Left ventricle myocardium superior (tissue), 1 donor: ENCODE data around the gene SH3BGR. TPM values are rescaled to one million over a fixed set of nuclear protein-coding genes. Genes with fewer than 3 reads are reported as not detected.

Experiments
- ATAC-seq: fragments of 200-7000 bp; cut with Tn5 transposase; one replicate; pipeline ENCODE4 v1.9.1; 2020; ENCODE audit warnings: mild to moderate bottlenecking, moderate library complexity
- DNase-seq: peaks from one replicate; pipeline ENCODE4 v3.0.0-alpha.2; 2020
- intact Hi-C: fragments of 100-400 bp; cut with micrococcal nuclease; formaldehyde crosslinking; loops from one replicate; pipeline ENCODE4 v1.11.0; 2022
- total RNA-seq: library from RNA; stranded (reverse); fragmentation: NEBNext Ultra II Directional; extraction: Animal tissue kit (Norgen Biotek cat#: 25700); gene quantifications from one replicate; pipeline ENCODE4 v1.2.1, GENCODE V29; 2021
- donor health status: DM: no; HTN: yes; CAD: no; lungs with severe emphysema.

Gene SH3BGR
- total RNA-seq, 1 donor from 2014 or later: 127 TPM

GRCh38 chr21:39503123-39503762, 51.5 kb downstream of the SH3BGR start:
- ATAC-seq (no peak), DNase-seq (no peak)
- intact Hi-C loops: no loop called here

GRCh38 chr21:39504230-39504629, 52.5 kb downstream of the SH3BGR start:
- peak; percentile 45 for ATAC-seq
- no peak for DNase-seq
- intact Hi-C loops: no loop called here

GRCh38 chr21:39510240-39510639, 58.5 kb downstream of the SH3BGR start:
- ATAC-seq (no peak), DNase-seq (no peak)
- intact Hi-C loops: no loop called here

- ATAC-seq: no peak
- DNase-seq: no peak
- intact Hi-C loops: no loop called here
These were observed 59.3 kb downstream of the SH3BGR start for GRCh38 chr21:39511102-39511501.

GRCh38 chr21:39513735-39514134, 62.0 kb downstream of the SH3BGR start:
- intact Hi-C loops: no loop called here
- ATAC-seq (no peak), DNase-seq (no peak)

GRCh38 chr21:39515684-39516472, 64.1 kb downstream of the SH3BGR start:
- intact Hi-C loops: no loop called here
- no peak for ATAC-seq
- no peak for DNase-seq

- ATAC-seq: peak; percentile 72
- DNase-seq: no peak
- intact Hi-C loops: loop anchor here (2.0 kb wide), 1 partner anchor 197 kb away; no protein-coding TSS in a partner anchor
These were observed 66.5 kb downstream of the SH3BGR start for GRCh38 chr21:39518055-39518846.

- ATAC-seq (no peak), DNase-seq (no peak)
- intact Hi-C loops: loop anchor here (2.0 kb wide), 1 partner anchor 196 kb away; no protein-coding TSS in a partner anchor
These were observed 67.1 kb downstream of the SH3BGR start for GRCh38 chr21:39518847-39519210.

- intact Hi-C loops: loop anchor here (2.0 kb wide), 1 partner anchor 195 kb away; no protein-coding TSS in a partner anchor
- ATAC-seq: peak; percentile 68
- no peak for DNase-seq
These were observed 68.1 kb downstream of the SH3BGR start for GRCh38 chr21:39519835-39520234.

- intact Hi-C loops: no loop called here
- DNase-seq: peak; percentile 53
- ATAC-seq: peak; percentile 70
These were observed 71.6 kb downstream of the SH3BGR start for GRCh38 chr21:39523399-39523798.

- ATAC-seq (no peak), DNase-seq (no peak)
- intact Hi-C loops: no loop called here
These were observed 72.1 kb downstream of the SH3BGR start for GRCh38 chr21:39523915-39524314.

- ATAC-seq (peak; percentile 84), DNase-seq (peak; percentile 66)
- intact Hi-C loops: no loop called here
These were observed 73.4 kb downstream of the SH3BGR start for GRCh38 chr21:39525129-39525528.

- DNase-seq: no peak
- intact Hi-C loops: no loop called here
- ATAC-seq: no peak
These were observed 73.8 kb downstream of the SH3BGR start for GRCh38 chr21:39525601-39526000.

GRCh38 chr21:39527067-39527595, 75.4 kb downstream of the SH3BGR start:
- ATAC-seq: no peak
- intact Hi-C loops: no loop called here

GRCh38 chr21:39527664-39528381, 76.1 kb downstream of the SH3BGR start:
- DNase-seq (no peak), ATAC-seq (no peak)
- intact Hi-C loops: no loop called here

More at GRCh38 chr21:39527067-39527595, 75.4 kb downstream of the SH3BGR start:
- no peak for DNase-seq

GRCh38 chr21:39529026-39529425, 77.3 kb downstream of the SH3BGR start:
- DNase-seq: no peak
- ATAC-seq: peak; percentile 14
- intact Hi-C loops: no loop called here

GRCh38 chr21:39531064-39531463, 79.3 kb downstream of the SH3BGR start:
- intact Hi-C loops: no loop called here
- no peak for DNase-seq
- no peak for ATAC-seq

GRCh38 chr21:39531840-39532239, 80.1 kb downstream of the SH3BGR start:
- no peak for DNase-seq
- intact Hi-C loops: no loop called here
- no peak for ATAC-seq
